HEK293 (cell line): ENCODE data around the gene MAGEB3.

ENCODE experiments used
- ATF2 ChIP-seq: fragments of 450-650 bp; formaldehyde crosslinking; IDR thresholded peaks from 2 replicates; pipeline ENCODE4 v1.5.1; 2016; ENCODE audit warnings: missing biosample characterization, missing genetic modification characterization, low read depth
- CTCF ChIP-seq: fragments of 450-650 bp; formaldehyde crosslinking; IDR thresholded peaks from 2 replicates; pipeline ENCODE4 v1.5.1; 2016; ENCODE audit warnings: missing biosample characterization, missing genetic modification characterization
- KLF17 ChIP-seq: fragments of 450-650 bp; formaldehyde crosslinking; IDR thresholded peaks from 2 replicates; pipeline ENCODE4 v1.5.1; 2016; ENCODE audit warnings: missing biosample characterization, missing genetic modification characterization
- PATZ1 ChIP-seq: fragments of 450-650 bp; formaldehyde crosslinking; IDR thresholded peaks from 2 replicates; pipeline ENCODE4 v1.5.1; 2016; ENCODE audit warnings: missing biosample characterization, missing genetic modification characterization
- PBX3 ChIP-seq: sonication (generic); formaldehyde crosslinking; IDR thresholded peaks from 2 replicates; pipeline ENCODE4 v1.8.1; 2022; ENCODE audit warnings: mild to moderate bottlenecking, moderate library complexity, missing genetic modification reagents
- TSHZ1 ChIP-seq: fragments of 450-650 bp; formaldehyde crosslinking; IDR thresholded peaks from 2 replicates; pipeline ENCODE4 v1.5.1; 2016; ENCODE audit warnings: missing biosample characterization, missing genetic modification characterization, borderline replicate concordance
- ZBTB48 ChIP-seq: fragments of 450-650 bp; formaldehyde crosslinking; IDR thresholded peaks from 2 replicates; pipeline ENCODE4 v1.5.1; 2016; ENCODE audit warnings: missing biosample characterization, missing genetic modification characterization
- ZNF133 ChIP-seq: fragments of 450-650 bp; formaldehyde crosslinking; IDR thresholded peaks from 2 replicates; pipeline ENCODE4 v1.5.1; 2016; ENCODE audit warnings: missing biosample characterization, missing genetic modification characterization
- ZNF404 ChIP-seq: fragments of 450-650 bp; formaldehyde crosslinking; IDR thresholded peaks from 2 replicates; pipeline ENCODE4 v1.5.1; 2017; ENCODE audit warnings: missing biosample characterization, missing genetic modification characterization
- ZNF670 ChIP-seq: fragments of 450-650 bp; formaldehyde crosslinking; IDR thresholded peaks from 2 replicates; pipeline ENCODE4 v1.5.1; 2016; ENCODE audit warnings: missing biosample characterization, missing genetic modification characterization, low read depth
- ZSCAN30 ChIP-seq: fragments of 450-650 bp; IDR thresholded peaks from 2 replicates; pipeline ENCODE4 v1.5.1; 2018; ENCODE audit warnings: missing biosample characterization, mild to moderate bottlenecking, missing genetic modification characterization, moderate library complexity

GRCh38 chrX:30196322-30196721 is 34.1 kb upstream of the MAGEB3 start:
- TF ChIP-seq CTCF (tag by site-specific recombination) (no peak), PATZ1 (tag by site-specific recombination) (no peak), ZSCAN30 (tag by site-specific recombination) (no peak), KLF17 (no peak), ZNF133 (no peak), ATF2 (tag by site-specific recombination) (no peak), ZBTB48 (tag by site-specific recombination) (no peak), PBX3 (no peak), ZNF670 (tag by site-specific recombination) (no peak), TSHZ1 (tag by site-specific recombination) (no peak), ZNF404 (tag by site-specific recombination) (no peak)
